ENCODE results near the gene SPEF2.

Gene SPEF2

DNA sequence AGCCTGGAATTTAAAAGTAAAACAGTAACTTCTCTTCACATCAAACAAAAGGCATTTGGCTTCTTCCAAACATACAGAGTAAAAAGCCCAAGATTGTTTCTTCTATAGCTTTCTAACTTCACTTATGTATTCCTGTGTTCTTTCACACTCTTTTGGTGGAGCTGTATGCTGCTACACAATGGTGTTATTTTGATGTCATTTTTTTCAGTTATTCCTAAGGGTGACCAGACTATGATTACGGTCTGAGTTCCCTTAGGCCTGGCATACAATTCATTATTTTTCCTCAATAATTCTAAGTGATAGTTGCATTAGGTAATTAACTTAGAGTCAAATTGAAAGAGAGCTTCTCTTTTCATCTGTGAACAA, 172.8 kb downstream of the SPEF2 start:
- DNase-seq, result no peak
- TF ChIP-seq CTCF (IDR thresholded peaks at IDR 0.05; ENCODE audit: low read depth, low read length), result no peak
- no peaks in the 10 kb centered on the region for H3K9me3 ChIP-seq
- H3K4me1 ChIP-seq, result no peaks in the 10 kb centered on the region; the same call in 1 of the 2 replicates
- H3K27me3 ChIP-seq, result no peaks in the 10 kb centered on the region
- H3K36me3 ChIP-seq, result no peaks in the 10 kb centered on the region
- H3K4me3 ChIP-seq (ENCODE audit: low read depth, low read length), result no peak overlapping the region

DNA sequence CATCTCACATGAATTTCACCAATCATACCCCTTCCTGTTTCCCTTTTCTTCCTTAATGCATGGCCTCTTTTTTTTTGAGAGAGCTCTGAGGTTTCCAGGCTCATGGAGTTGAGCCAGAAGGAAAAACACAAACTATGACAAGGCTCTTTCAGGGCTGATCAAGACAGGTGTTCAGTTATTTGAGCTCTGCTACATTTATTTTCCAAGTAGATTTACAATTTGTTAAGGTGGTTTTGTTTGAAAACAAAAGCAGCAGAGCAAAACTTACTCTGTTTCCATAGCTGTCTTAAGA, 176.6 kb downstream of the SPEF2 start:
- Histone ChIP-seq H3K9me3 (no peaks in the 10 kb centered on the region), H3K36me3 (no peaks in the 10 kb centered on the region), H3K4me1 (no peaks in the 10 kb centered on the region), H3K4me3 (ENCODE audit: low read depth, low read length) (no peak overlapping the region), H3K27me3 (no peaks in the 10 kb centered on the region; the same call in 1 of the 2 replicates)
- no peak for TF ChIP-seq CTCF (IDR thresholded peaks at IDR 0.05; ENCODE audit: low read depth, low read length)
- DNase-seq, result no peak

DNA sequence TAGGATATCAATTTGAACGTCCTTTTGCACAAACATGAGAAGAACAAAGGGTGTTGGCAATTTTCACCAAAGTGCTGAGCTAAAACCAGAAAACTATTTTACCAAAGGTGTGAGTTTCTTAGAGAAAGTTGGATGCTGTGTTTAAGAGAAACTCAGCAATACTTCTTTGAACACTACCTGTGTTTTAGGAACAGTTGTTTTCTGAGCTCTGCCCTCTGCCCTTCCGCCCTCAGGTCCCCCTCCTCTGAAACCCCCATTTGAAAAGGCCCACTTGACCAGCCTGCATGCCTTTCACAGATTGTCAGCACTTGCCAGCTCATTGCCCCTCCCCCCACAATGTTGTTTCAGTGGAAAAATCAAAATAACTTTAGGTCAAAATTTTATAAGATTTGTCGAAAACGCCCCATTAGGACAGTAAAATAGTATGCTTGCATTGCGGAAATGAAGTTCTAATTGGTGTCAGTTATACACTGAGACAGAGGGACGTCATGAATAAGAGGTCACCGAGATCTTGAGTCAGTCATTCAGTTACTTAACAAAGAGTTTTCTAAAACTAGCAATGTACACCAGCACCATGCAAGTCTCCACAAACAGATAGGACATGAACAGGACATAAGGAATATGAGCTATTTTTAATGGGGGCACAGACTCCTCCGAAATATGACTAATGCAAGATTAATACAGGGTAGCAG, 177.2 kb downstream of the SPEF2 start:
- no peaks in the 10 kb centered on the region for H3K9me3 ChIP-seq
- DNase-seq, result no peak
- TF ChIP-seq CTCF (IDR thresholded peaks at IDR 0.05; ENCODE audit: low read depth, low read length), result no peak
- H3K4me3 ChIP-seq (ENCODE audit: low read depth, low read length), result no peak overlapping the region
- no peaks in the 10 kb centered on the region for H3K36me3 ChIP-seq
- H3K4me1 ChIP-seq, result no peaks in the 10 kb centered on the region
- H3K27me3 ChIP-seq, result no peaks in the 10 kb centered on the region; the same call in 1 of the 2 replicates

GRCh38 chr5:35799181-35799580, 181.5 kb downstream of the SPEF2 start:
- no peaks in the 10 kb centered on the region for H3K4me1 ChIP-seq

DNA sequence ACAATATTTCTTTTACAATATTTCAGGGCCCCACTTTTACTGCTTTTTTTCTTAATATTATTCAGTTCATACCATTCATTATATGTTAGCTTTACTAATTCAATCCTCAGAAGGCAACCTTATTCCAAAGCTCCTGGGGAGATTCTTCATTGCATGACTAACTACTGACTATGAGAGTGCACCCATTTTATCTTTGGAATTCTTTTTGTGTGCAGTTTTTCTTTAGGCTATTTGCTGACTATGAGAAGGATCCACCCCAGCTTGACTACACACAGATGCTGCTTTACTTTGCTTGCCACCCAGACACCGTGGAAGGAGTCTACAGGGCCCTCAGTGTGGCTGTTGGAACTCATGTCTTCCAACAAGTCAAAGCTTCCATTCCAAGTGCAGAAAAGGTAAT, 182.1 kb downstream of the SPEF2 start:
- no peak for DNase-seq
- no peaks in the 10 kb centered on the region for H3K36me3 ChIP-seq
- H3K27me3 ChIP-seq, result no peaks in the 10 kb centered on the region; the same call in 1 of the 2 replicates
- no peaks in the 10 kb centered on the region for H3K4me1 ChIP-seq
- H3K9me3 ChIP-seq, result no peaks in the 10 kb centered on the region
- H3K4me3 ChIP-seq (ENCODE audit: low read depth, low read length), result no peak overlapping the region
- no peak for TF ChIP-seq CTCF (IDR thresholded peaks at IDR 0.05; ENCODE audit: low read depth, low read length)

More at GRCh38 chr5:35799181-35799580, 181.5 kb downstream of the SPEF2 start:
- H3K9me3 ChIP-seq, result no peaks in the 10 kb centered on the region
- DNase-seq, result no peak
- no peak for TF ChIP-seq CTCF (IDR thresholded peaks at IDR 0.05; ENCODE audit: low read depth, low read length)
- H3K27me3 ChIP-seq, result no peaks in the 10 kb centered on the region; the same call in 1 of the 2 replicates
- H3K36me3 ChIP-seq, result no peaks in the 10 kb centered on the region
- H3K4me3 ChIP-seq (ENCODE audit: low read depth, low read length), result no peak overlapping the region

GRCh38 chr5:35803191-35803651, 185.6 kb downstream of the SPEF2 start:
- Histone ChIP-seq H3K4me1 (no peaks in the 10 kb centered on the region), H3K4me3 (ENCODE audit: low read depth, low read length) (no peak overlapping the region), H3K9me3 (no peaks in the 10 kb centered on the region), H3K36me3 (no peaks in the 10 kb centered on the region), H3K27me3 (no peaks in the 10 kb centered on the region)
- no peak for TF ChIP-seq CTCF (IDR thresholded peaks at IDR 0.05; ENCODE audit: low read depth, low read length)
- peak; percentile 53 for DNase-seq
